Cardiac septum (tissue), 1 donor: ENCODE measurements around the gene CUX1. TPM values are rescaled to one million over a fixed set of nuclear protein-coding genes. Genes with fewer than 3 reads are reported as not detected.
"Not testable (repeated sequence)": the region's sequence is repeated elsewhere in the genome, so short reads cannot be mapped to it uniquely, and the experiment has no call there.

Experiments
- DNase-seq: peaks from one replicate; pipeline ENCODE4 v3.0.0-alpha.2; 2020; ENCODE audit warnings: low spot score
- intact Hi-C: fragments of 100-400 bp; cut with DNase I; formaldehyde crosslinking; loops from one replicate; pipeline ENCODE4 v1.14.0; 2022
- total RNA-seq: library from RNA; stranded (reverse); fragmentation: NEBNext Ultra II Directional; extraction: Animal tissue kit (Norgen Biotek cat#: 25700); gene quantifications from one replicate; pipeline ENCODE4 v1.2.1, GENCODE V29; 2021
- donor health status: DM: no; HTN: no; CAD: no.

Gene CUX1
- total RNA-seq, 1 donor from 2014 or later: 171 TPM

- no peak for DNase-seq
- intact Hi-C loops: no loop called here
Measured at GRCh38 chr7:102004229-102004628, 186.8 kb downstream of the CUX1 start.

GRCh38 chr7:102004848-102005247 lies 187.4 kb downstream of the CUX1 start:
- intact Hi-C loops: no loop called here
- no peak for DNase-seq

GRCh38 chr7:102005933-102006480 lies 188.6 kb downstream of the CUX1 start:
- intact Hi-C loops: no loop called here
- no peak for DNase-seq

- no peak for DNase-seq
- intact Hi-C loops: no loop called here
Measured at GRCh38 chr7:102006695-102007094, 189.3 kb downstream of the CUX1 start.

GRCh38 chr7:102008535-102009262 lies 191.3 kb downstream of the CUX1 start:
- intact Hi-C loops: no loop called here
- no peak for DNase-seq

GRCh38 chr7:102009628-102010027 lies 192.2 kb downstream of the CUX1 start:
- DNase-seq: no peak
- intact Hi-C loops: no loop called here

- intact Hi-C loops, DNase-seq: not testable (repeated sequence)
Measured at GRCh38 chr7:102012112-102012830, 194.8 kb downstream of the CUX1 start.

- intact Hi-C loops: no loop called here
- no peak for DNase-seq
Measured at GRCh38 chr7:102012941-102013461, 195.6 kb downstream of the CUX1 start.

GRCh38 chr7:102018876-102019275 lies 201.4 kb downstream of the CUX1 start:
- intact Hi-C loops: no loop called here
- DNase-seq: peak; percentile 54

- DNase-seq: peak; percentile 61
- intact Hi-C loops: no loop called here
Measured at GRCh38 chr7:102019461-102019860, 202.0 kb downstream of the CUX1 start.

GRCh38 chr7:102021841-102022618 lies 204.6 kb downstream of the CUX1 start:
- intact Hi-C loops: no loop called here
- DNase-seq: peak; percentile 2

GRCh38 chr7:102024005-102024768 lies 206.8 kb downstream of the CUX1 start:
- intact Hi-C loops: loop anchor here (2.0 kb wide), 1 partner anchor 17 kb away; no protein-coding TSS in a partner anchor

GRCh38 chr7:102024769-102025391 lies 207.5 kb downstream of the CUX1 start:
- peak; percentile 74 for DNase-seq
- intact Hi-C loops: loop anchor here (2.0 kb wide), 1 partner anchor 16 kb away; no protein-coding TSS in a partner anchor

More at GRCh38 chr7:102024005-102024768, 206.8 kb downstream of the CUX1 start:
- peak; percentile 73 for DNase-seq

- intact Hi-C loops: loop anchor here (2.0 kb wide), 1 partner anchor 15 kb away; no protein-coding TSS in a partner anchor
- DNase-seq: peak; percentile 46
Measured at GRCh38 chr7:102025777-102026176, 208.4 kb downstream of the CUX1 start.

GRCh38 chr7:102028206-102028826 lies 210.9 kb downstream of the CUX1 start:
- DNase-seq: peak; percentile 76
- intact Hi-C loops: no loop called here

- DNase-seq: peak; percentile 6
- intact Hi-C loops: no loop called here
Measured at GRCh38 chr7:102029616-102030015, 212.2 kb downstream of the CUX1 start.

- intact Hi-C loops: no loop called here
- no peak for DNase-seq
Measured at GRCh38 chr7:102030696-102031095, 213.3 kb downstream of the CUX1 start.

- intact Hi-C loops: no loop called here
- DNase-seq: peak; percentile 66
Measured at GRCh38 chr7:102036958-102037357, 219.5 kb downstream of the CUX1 start.
